Fibroblast of the aortic adventitia (primary cell): ENCODE data around the gene LRRFIP2. TPM values are rescaled to one million over a fixed set of nuclear protein-coding genes. Genes with fewer than 3 reads are reported as not detected.
A peak's percentile ranks its signal among the peaks of the same experiment; 100 is the strongest.

Experiments used
- DNase-seq: peaks from one replicate; pipeline ENCODE4 v3.0.0-alpha.2; 2010; ENCODE audit warnings: low read depth
- H3K4me3 ChIP-seq: 2 replicates; pipeline ENCODE4 v1.5.1; 2011; ENCODE audit warnings: low read depth, mild to moderate bottlenecking, control low read depth, low read length, moderate library complexity
- CTCF ChIP-seq: IDR thresholded peaks from 2 replicates; pipeline ENCODE4 v1.5.1; 2011; ENCODE audit warnings: mild to moderate bottlenecking, low read length, control low read depth, inconsistent platforms; ENCODE audit not compliant: insufficient read depth
- total RNA-seq: library from RNA; depleted of rRNA; stranded (reverse); fragments of >200 nt; gene quantifications from 2 replicates; pipeline ENCODE4 v1.2.3, GENCODE V29; 2012; ENCODE audit warnings: low replicate concordance

The LRRFIP2 gene
- total RNA-seq, 1 donor = 46.8 TPM

- H3K4me3 ChIP-seq = no peak overlapping the region
- TF ChIP-seq CTCF = no peak
- DNase-seq = no peak
These were observed 3.2 kb downstream of the LRRFIP2 start for GRCh38 chr3:37171144-37171543.

DNA sequence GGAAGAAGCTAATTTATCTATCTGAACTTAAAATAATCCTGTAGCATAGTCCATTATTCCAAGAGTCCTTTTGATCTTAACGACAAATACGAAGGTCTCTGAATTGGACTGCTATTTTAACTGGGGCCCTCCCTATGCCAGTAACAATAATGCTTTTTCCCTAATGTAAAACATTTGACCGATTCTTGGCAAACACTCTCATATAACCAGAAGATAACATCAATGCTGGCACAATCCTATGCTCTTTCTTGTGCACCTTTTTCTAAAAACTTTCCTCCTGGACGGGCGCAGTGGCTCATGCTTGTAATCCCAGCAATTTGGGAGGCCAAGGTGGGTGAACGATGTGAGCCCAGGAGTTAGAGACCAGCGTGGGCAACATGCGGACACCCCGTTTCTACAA lies 3.9 kb downstream of the LRRFIP2 start:
- DNase-seq = no peak
- no peak overlapping the region for H3K4me3 ChIP-seq
- TF ChIP-seq CTCF = no peak

- no peak for TF ChIP-seq CTCF
- H3K4me3 ChIP-seq = no peak overlapping the region
- no peak for DNase-seq
These were observed 4.3 kb downstream of the LRRFIP2 start for GRCh38 chr3:37170060-37170459.

GRCh38 chr3:37168896-37169295 lies 5.5 kb downstream of the LRRFIP2 start:
- no peak overlapping the region for H3K4me3 ChIP-seq
- no peak for TF ChIP-seq CTCF

GRCh38 chr3:37163262-37164015 lies 10.9 kb downstream of the LRRFIP2 start:
- no peak for TF ChIP-seq CTCF
- no peak overlapping the region for H3K4me3 ChIP-seq
- peak; percentile 53 for DNase-seq

More at GRCh38 chr3:37168896-37169295, 5.5 kb downstream of the LRRFIP2 start:
- no peak for DNase-seq

DNA sequence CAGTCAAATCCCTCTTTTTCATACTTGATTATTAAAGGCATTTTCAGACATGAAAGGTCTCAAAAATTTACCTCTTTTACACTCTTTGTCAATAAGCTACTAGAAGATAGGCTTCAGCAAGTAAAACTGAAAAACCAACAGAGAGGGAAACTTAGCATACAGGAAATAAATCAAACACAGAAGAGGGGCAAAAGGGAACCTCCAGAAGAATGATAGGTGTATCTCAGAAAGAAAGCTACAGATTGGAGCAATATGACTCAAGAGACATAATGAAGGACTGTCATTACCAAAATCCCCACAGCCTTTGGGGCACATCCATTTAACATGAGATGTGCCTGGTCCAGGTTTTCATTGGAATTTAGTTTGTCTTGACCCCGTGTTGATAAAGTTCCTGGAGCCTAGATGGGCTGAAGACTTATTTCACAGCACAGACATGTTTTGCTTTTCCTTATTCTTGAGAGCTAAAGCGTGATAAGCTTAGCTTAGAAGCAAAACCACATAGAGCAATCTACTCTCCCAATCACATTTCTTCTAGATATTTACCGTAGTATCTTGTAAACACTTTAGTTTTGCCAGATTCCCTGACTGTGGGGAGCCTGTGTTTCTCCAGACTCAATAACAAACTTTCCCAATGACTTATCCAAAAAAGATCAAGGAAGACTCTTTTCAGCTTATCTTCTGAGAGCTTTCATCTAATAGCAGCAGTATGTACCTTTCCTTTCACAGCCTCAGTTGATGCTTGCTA lies 11.7 kb downstream of the LRRFIP2 start:
- H3K4me3 ChIP-seq = no peak overlapping the region
- DNase-seq = no peak
- TF ChIP-seq CTCF = no peak
